ENCODE measurements around the gene CPA2.
"Not testable (repeated sequence)": the region's sequence is repeated elsewhere in the genome, so short reads cannot be mapped to it uniquely, and the experiment has no call there.

The CPA2 gene

GRCh38 chr7:130240240-130240639, 26.4 kb upstream of the CPA2 start:
- POLR2A ChIA-PET (ENCODE audit: low non-redundant PET), result no interaction called here

GRCh38 chr7:130242198-130243014, 24.3 kb upstream of the CPA2 start:
- CTCF ChIA-PET, result no interaction called here

More at GRCh38 chr7:130240240-130240639, 26.4 kb upstream of the CPA2 start:
- no peak overlapping the region for H3K27ac ChIP-seq
- DNase-seq (ENCODE audit: low spot score), result no peak
- TF ChIP-seq, protein P1, sequence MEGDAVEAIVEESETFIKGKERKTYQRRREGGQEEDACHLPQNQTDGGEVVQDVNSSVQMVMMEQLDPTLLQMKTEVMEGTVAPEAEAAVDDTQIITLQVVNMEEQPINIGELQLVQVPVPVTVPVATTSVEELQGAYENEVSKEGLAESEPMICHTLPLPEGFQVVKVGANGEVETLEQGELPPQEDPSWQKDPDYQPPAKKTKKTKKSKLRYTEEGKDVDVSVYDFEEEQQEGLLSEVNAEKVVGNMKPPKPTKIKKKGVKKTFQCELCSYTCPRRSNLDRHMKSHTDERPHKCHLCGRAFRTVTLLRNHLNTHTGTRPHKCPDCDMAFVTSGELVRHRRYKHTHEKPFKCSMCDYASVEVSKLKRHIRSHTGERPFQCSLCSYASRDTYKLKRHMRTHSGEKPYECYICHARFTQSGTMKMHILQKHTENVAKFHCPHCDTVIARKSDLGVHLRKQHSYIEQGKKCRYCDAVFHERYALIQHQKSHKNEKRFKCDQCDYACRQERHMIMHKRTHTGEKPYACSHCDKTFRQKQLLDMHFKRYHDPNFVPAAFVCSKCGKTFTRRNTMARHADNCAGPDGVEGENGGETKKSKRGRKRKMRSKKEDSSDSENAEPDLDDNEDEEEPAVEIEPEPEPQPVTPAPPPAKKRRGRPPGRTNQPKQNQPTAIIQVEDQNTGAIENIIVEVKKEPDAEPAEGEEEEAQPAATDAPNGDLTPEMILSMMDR (conservative IDR thresholded peaks at IDR 0.05; ENCODE audit: low read depth), result no peak
- CTCF ChIA-PET, result interaction anchor here (0.5 kb wide), 1 partner anchor 1569 kb away, joined by 3 read pairs; no protein-coding TSS in a partner anchor

GRCh38 chr7:130243486-130243885, 23.2 kb upstream of the CPA2 start:
- POLR2A ChIA-PET (ENCODE audit: low non-redundant PET); H3K27ac ChIP-seq; DNase-seq (ENCODE audit: low spot score): not testable (repeated sequence)
- CTCF ChIA-PET, result interaction anchor here (0.6 to 0.7 kb wide), 4 partner anchors 119 to 1582 kb away, joined by 3 to 4 read pairs (median 4); no protein-coding TSS in a partner anchor

More at GRCh38 chr7:130242198-130243014, 24.3 kb upstream of the CPA2 start:
- POLR2A ChIA-PET (ENCODE audit: low non-redundant PET), result no interaction called here
- TF ChIP-seq, protein P1 (conservative IDR thresholded peaks at IDR 0.05; ENCODE audit: low read depth), result peak; percentile 81
- no peak overlapping the region for H3K27ac ChIP-seq
- DNase-seq (ENCODE audit: low spot score), result peak; percentile 46

DNA sequence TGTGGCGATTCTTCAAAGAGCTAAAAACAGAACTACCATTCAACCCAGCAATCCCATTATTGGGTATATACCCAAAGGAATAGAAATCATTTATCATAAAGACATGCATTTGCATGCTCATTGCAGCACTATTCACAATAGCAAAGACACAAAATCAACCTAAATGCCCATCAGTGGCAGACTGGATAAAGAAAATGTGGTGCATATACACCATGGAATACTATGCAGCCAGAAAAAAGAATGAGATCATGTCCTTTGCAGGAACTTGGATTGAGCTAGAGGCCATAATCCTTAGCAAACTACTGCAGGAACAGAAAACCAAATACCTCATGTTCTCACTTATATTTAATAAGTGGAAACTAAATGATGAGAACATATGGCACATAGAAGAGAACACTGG, 20.2 kb upstream of the CPA2 start:
- DNase-seq (ENCODE audit: low spot score); CTCF ChIA-PET; POLR2A ChIA-PET (ENCODE audit: low non-redundant PET): not testable (repeated sequence)

GRCh38 chr7:130248842-130249241, 17.8 kb upstream of the CPA2 start:
- H3K27ac ChIP-seq; POLR2A ChIA-PET (ENCODE audit: low non-redundant PET); CTCF ChIA-PET; DNase-seq (ENCODE audit: low spot score): not testable (repeated sequence)

More for the DNA sequence above, 20.2 kb upstream of the CPA2 start:
- not testable (repeated sequence) for H3K27ac ChIP-seq

DNA sequence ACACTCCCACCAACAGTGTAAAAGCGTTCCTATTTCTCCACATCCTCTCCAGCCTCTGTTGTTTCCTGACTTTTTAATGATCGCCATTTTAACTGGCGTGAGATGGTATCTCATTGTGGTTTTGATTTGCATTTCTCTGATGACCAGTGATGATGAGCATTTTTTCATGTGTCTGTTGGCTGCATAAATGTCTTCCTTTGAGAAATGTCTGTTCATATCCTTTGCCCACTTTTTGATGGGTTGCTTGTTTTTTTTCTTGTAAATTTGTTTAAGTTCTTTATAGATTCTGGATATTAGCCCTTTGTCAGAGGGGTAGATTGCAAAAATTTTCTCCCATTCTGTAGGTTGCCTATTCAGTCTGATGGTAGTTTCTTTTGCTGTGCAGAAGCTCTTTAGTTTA, 17.0 kb upstream of the CPA2 start:
- DNase-seq (ENCODE audit: low spot score); CTCF ChIA-PET; H3K27ac ChIP-seq; POLR2A ChIA-PET (ENCODE audit: low non-redundant PET): not testable (repeated sequence)

GRCh38 chr7:130254555-130254954, 12.1 kb upstream of the CPA2 start:
- ChIA-PET POLR2A (ENCODE audit: low non-redundant PET) (no interaction called here), CTCF (no interaction called here)
- TF ChIP-seq, protein P1 (conservative IDR thresholded peaks at IDR 0.05; ENCODE audit: low read depth), result no peak
- H3K27ac ChIP-seq, result no peak overlapping the region
- DNase-seq (ENCODE audit: low spot score), result no peak

- POLR2A ChIA-PET (ENCODE audit: low non-redundant PET), result no interaction called here
Measured at GRCh38 chr7:130256704-130257103, 10.0 kb upstream of the CPA2 start.

More at GRCh38 chr7:130256704-130257103, 10.0 kb upstream of the CPA2 start:
- no peak overlapping the region for H3K27ac ChIP-seq
- TF ChIP-seq, protein P1 (conservative IDR thresholded peaks at IDR 0.05; ENCODE audit: low read depth), result no peak
- DNase-seq (ENCODE audit: low spot score), result no peak
- CTCF ChIA-PET, result no interaction called here
